IPS-11a (cell line): ENCODE results near the gene TMEM132A.
"Not testable (repeated sequence)": the region's sequence is repeated elsewhere in the genome, so short reads cannot be mapped to it uniquely, and the experiment has no call there.

Experiments used
- H3K4me3 ChIP-seq: one replicate; pipeline ENCODE4 v1.5.1; 2013; ENCODE audit warnings: low read depth, low read length, control low read depth

The TMEM132A gene

DNA sequence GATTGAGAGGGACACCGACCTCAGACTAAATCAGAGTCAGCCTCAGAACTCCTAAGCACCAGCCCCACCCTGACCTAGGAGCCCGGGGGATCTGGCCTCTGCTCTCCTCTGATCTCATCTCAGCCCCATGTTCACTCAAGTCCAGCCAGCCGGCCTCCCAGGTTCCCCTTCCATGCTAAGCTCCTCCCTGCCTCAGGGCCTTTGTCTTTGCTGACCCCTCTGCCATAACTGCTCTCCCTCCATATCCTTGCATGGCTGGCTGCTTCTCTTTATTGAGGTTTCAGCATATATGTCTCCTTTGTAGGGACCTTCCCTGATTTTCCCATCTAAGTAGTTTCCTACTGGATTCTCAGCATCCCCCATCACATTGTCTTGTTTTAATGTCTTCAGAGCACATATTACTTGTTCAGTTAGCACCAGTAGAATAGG is 28.5 kb downstream of the TMEM132A start:
- H3K4me3 ChIP-seq = no peak overlapping the region

- no peak overlapping the region for H3K4me3 ChIP-seq
Observed at GRCh38 chr11:60953781-60954180, 29.5 kb downstream of the TMEM132A start.

DNA sequence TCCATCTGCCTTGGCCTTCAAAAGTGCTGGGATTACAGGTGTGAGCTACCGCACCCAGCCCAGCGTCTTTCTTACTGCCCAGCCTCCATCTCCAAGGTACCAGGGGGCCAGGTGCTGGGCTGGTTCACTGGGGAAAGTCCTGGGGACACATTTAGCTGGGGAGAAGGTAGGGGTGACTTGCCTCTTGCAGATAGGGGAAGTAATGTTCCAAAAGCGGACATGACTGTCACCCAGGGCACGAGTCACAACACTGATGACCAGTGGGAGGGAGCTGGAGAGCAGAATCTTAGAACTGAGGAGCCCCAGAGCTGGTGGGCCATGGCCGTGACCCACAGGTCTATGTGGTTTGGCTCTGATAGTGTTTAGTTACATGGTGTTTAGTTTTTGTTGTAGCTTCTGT is 30.2 kb downstream of the TMEM132A start:
- H3K4me3 ChIP-seq = no peak overlapping the region

- H3K4me3 ChIP-seq = no peak overlapping the region
Observed at GRCh38 chr11:60955571-60955970, 31.3 kb downstream of the TMEM132A start.

- H3K4me3 ChIP-seq = no peak overlapping the region
Observed at GRCh38 chr11:60957188-60957587, 32.9 kb downstream of the TMEM132A start.

GRCh38 chr11:60959431-60959830 is 35.2 kb downstream of the TMEM132A start:
- no peak overlapping the region for H3K4me3 ChIP-seq

GRCh38 chr11:60960405-60960804 is 36.1 kb downstream of the TMEM132A start:
- H3K4me3 ChIP-seq = no peak overlapping the region

DNA sequence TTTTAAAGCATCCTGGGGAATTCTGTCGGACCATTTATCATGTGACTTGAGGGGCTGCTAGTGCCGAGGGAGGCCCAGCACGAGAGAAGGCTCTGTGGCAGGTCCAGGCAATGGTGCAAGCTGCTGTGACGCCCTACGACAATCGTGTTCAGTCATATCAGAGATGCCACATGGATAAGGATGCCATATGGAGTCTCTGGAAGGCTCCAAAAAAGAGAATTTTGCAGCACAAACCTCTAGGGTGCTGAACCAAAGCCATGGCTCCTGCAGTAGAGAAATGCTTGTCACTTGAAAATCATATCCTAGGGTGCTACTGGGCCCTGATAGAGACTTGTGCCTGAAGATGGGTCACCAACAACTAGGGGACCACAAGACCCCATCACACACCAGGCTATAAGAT is 40.5 kb downstream of the TMEM132A start:
- H3K4me3 ChIP-seq = no peak overlapping the region

GRCh38 chr11:60966890-60967289 is 42.6 kb downstream of the TMEM132A start:
- H3K4me3 ChIP-seq = no peak overlapping the region

DNA sequence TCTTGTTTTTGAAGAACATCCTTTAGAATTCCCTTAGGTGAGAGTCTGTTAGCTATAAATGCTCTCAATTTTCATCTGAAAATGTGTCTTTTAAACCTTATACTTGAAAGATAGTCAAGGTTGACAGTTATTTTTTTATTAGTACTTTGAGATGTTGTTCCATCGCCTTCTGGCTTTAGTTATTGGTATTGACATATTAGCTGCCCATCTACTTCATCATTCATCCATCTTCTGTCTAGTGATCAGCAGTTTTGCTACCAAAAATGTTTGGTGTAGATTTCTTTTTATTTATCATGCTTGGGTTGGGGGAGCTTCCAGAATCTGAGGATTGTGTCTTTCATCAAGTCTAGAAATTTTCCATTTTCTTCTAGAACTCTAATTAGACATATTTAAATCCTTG is 44.0 kb downstream of the TMEM132A start:
- no peak overlapping the region for H3K4me3 ChIP-seq

GRCh38 chr11:60970369-60970774 is 46.1 kb downstream of the TMEM132A start:
- H3K4me3 ChIP-seq = no peak overlapping the region

DNA sequence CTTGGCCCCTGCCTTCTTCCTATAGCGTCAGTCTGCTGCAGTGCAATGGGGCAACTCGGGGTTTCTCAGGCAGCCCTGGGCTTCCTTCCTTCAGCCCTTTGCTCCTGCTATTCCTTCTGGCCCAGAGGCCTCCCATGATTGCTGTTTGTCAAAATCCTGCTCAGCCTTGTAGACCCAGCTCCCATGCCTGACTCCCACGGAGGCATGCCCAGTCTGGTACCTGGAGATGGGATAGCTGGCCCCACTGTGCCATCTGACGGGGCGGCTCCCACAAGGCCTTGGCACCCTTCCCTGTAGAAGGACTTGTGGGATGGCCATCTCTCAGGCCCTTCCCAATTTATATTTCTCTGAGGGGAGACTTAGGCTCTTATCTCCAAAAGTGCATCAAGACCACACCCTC is 46.6 kb downstream of the TMEM132A start:
- H3K4me3 ChIP-seq = no peak overlapping the region

DNA sequence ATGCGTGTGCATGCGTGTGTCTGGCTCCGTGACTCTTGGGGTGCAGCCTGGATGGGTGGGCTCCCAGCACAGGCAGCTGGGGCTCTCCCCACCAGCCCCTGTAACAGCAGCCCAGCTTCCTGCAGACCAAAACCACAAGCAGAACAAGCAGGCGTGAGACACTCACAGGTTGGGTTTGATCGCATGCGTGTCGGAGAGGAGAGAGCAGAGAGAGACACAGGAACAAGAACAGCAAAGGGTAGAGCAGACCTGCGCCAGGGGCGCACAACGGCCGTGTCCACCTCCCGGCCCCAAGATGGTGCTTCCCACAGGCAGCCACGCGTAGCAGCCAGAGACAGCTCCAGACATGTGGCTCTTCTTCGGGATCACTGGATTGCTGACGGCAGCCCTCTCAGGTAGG is 47.3 kb downstream of the TMEM132A start, which contains the start of gene CD6:
TSS of gene CD6 (plus strand) at position 161 of the 400 bp plus-strand sequence. CDS start at position 347, 186 bp downstream.
- H3K4me3 ChIP-seq = no peak within 1 kb of the TSS

- H3K4me3 ChIP-seq = no peak overlapping the region
Observed at GRCh38 chr11:60972182-60973030, 48.1 kb downstream of the TMEM132A start.

DNA sequence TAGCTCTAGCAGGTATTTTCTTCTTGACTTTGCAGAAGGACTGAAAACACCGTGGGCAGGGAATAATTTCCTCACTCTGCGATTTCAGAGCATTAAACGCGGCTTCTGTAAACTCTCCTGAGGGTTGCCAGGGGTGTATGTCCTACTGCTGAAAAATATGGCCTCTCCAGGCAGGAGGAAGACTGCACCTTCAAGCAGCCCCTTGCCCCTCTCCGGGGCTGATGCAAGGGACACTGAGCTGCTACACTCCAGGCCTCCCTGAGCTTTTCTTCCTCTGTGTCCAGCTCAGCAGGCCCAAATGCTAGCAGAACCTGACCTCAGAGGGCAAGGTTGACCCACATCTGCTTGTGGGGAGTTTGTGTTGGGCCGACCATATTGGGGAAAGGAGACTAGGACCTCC is 49.4 kb downstream of the TMEM132A start:
- no peak overlapping the region for H3K4me3 ChIP-seq

DNA sequence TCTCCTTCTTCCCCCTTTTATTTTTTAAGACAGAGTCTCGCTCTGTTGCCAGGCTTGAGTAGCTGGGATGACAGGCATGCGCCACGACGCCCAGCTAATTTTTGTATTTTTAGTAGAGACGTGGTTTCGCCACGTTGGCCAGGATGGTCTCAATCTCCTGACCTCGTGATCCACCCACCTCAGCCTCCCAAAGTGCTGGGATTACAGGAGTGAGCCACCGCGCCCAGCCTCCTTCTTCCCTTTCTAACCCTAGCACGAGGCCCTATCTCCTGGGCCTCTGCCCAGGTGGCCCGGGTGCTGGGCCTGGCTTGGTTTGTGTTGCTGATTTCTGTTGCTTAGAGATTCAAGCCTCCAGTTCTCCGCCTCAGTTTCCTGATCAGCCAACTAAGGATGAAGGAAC is 50.1 kb downstream of the TMEM132A start:
- H3K4me3 ChIP-seq = not testable (repeated sequence)

GRCh38 chr11:60974726-60975125 is 50.5 kb downstream of the TMEM132A start:
- H3K4me3 ChIP-seq = no peak overlapping the region

- H3K4me3 ChIP-seq = no peak overlapping the region
Observed at GRCh38 chr11:60977224-60977623, 53.0 kb downstream of the TMEM132A start.

GRCh38 chr11:60977836-60978235 is 53.6 kb downstream of the TMEM132A start:
- H3K4me3 ChIP-seq = no peak overlapping the region

DNA sequence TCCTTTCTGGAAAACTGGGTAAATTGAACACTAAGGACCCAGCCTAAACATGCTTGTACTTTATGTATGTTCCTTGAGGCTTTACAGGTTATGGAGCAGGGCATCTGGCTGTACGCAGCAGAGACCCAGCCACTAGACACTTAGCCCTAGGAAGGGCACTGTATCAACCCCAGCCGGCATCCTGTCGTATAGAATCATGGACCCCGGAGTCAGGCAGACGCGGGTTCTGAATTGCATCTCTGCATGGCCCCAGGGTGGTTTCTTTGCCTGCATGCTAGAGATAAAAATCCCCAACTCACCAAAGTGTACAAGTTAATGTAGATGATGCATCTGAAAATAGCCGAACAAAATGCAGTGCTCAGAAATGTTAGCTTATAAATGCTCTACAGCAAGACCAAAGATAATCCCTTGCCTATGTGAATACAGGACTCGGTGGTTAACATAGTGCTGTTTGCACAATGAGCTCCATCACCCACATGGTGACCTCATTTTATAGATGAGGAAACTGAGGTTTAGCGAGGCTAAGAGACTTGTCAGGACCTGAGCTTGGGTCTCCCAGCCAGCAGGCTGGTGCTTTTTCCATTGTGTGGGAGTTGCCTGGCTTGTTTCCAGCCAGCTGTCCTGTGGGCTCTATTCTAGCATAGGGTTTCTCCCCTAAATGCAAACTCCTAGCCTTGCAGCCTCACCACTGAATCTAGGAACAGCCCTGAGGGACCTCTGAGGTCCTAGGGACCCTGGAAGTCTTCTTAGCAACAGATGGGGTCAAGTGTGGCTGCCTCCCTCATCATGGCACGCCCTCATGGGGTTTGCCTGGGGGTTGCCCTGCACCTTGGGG is 54.5 kb downstream of the TMEM132A start:
- H3K4me3 ChIP-seq = no peak overlapping the region

- no peak overlapping the region for H3K4me3 ChIP-seq
Observed at GRCh38 chr11:60981515-60981914, 57.3 kb downstream of the TMEM132A start.

DNA sequence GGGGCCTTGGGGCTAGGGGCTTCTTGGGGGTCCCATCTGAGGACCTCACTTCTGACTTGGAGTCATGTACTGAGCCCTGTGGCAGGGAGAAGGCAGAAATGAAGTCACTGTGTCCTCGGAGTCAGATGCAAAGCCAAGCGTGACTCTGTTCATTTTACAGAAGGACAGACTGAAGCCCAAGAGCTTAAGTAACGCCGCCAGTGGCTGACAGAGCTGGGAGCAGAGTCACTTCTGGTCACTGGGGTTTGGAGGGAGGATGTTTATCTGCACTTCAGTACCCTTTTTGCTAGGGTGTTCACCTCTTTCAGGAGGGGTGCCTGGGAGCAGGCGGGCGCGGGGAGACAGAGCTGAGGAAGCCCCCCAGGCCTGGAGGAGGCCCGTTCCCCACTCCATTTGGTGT is 57.9 kb downstream of the TMEM132A start:
- H3K4me3 ChIP-seq = no peak overlapping the region
